ENCODE results near the gene RGS14.
A peak's percentile ranks its signal among the peaks of the same experiment; 100 is the strongest.
"Not testable (repeated sequence)": the region's sequence is repeated elsewhere in the genome, so short reads cannot be mapped to it uniquely, and the experiment has no call there.

RGS14 gene

GRCh38 chr5:177334781-177335700 is 22.7 kb upstream of the RGS14 start:
- no peak for ATAC-seq
- H3K27ac Mint-ChIP-seq: peak overlapping the region; percentile 42
- no peak overlapping the region for H3K4me3 Mint-ChIP-seq
- peaks cover 33% of the 10 kb centered on the region for H3K4me1 Mint-ChIP-seq
- no peaks in the 10 kb centered on the region for H3K9me3 Mint-ChIP-seq
- peaks cover 78% of the 10 kb centered on the region for H3K36me3 Mint-ChIP-seq
- no peaks in the 10 kb centered on the region for H3K27me3 Mint-ChIP-seq

- no peak for ATAC-seq
- Mint-ChIP-seq H3K4me1 (peaks cover 34% of the 10 kb centered on the region), H3K36me3 (peaks cover 73% of the 10 kb centered on the region), H3K9me3 (no peaks in the 10 kb centered on the region), H3K4me3 (no peak overlapping the region), H3K27ac (peak overlapping the region; percentile 42), H3K27me3 (no peaks in the 10 kb centered on the region)
These were observed 22.0 kb upstream of the RGS14 start for GRCh38 chr5:177335701-177336065.

DNA sequence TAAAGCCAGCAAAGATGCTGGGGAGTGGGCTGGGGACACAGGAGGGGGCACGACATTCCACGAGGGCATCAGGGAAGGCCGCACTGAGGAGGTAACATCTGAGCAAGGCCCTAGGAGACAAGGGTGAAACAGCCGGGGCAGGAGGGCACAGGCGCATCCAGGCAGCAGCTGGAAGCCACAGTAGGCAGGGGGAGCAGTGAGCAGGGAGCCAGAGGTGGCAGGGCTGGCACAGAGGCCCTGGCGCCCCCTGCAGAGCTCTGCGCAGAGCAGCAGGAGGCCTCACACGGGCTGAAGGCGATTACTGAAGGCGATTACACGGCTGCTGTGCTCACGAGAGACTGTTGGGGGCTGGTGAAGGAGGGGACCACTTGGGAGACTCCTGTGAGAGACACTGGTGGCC is 21.6 kb upstream of the RGS14 start:
- Mint-ChIP-seq H3K9me3 (no peaks in the 10 kb centered on the region), H3K4me3 (no peak overlapping the region), H3K36me3 (peaks cover 71% of the 10 kb centered on the region), H3K27ac (peak overlapping the region; percentile 42), H3K27me3 (no peaks in the 10 kb centered on the region), H3K4me1 (peaks cover 34% of the 10 kb centered on the region)
- ATAC-seq: no peak

DNA sequence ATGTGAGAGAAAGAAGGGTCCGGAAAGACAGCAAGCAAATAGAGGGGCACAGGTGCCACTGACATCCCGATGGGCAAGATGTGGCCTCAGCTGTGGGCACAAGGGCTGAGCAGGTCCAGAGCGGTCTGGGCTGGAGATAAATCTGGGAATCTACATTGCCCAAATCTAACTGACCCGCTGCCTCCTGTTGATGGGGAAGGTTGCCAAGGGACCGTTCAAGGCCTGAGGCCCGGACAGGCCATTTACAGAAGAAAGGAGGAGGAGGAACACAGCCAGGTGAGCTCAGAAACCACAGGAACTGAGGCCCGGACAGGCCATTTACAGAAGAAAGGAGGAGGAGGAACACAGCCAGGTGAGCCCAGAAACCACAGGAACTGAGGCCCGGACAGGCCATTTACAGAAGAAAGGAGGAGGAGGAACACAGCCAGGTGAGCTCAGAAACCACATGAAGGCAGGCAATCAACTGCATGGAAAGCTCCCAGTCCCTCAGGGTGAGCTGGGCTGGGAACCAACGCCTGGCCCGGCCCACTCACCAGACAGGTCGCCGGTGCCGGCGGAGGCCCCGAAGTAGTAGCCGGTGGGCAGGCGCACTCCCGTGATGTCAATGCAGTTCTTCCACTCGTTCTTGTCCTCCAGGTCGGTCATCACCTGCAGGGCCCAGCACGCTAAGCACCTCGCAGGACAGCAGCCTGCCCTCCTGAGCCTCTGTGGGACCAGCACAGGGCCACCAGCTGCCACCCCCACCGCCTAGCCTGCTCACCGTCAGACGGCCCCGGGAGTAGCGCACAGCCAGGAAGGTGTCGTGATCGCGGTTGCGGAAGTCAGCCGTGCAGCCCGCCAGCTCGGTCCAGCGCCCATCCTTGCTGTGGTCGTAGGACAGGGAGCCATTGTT is 20.9 kb upstream of the RGS14 start:
- Mint-ChIP-seq H3K36me3 (peaks cover 71% of the 10 kb centered on the region), H3K4me1 (peaks cover 34% of the 10 kb centered on the region), H3K27ac (peak overlapping the region; percentile 42), H3K4me3 (no peak overlapping the region), H3K9me3 (no peaks in the 10 kb centered on the region), H3K27me3 (no peaks in the 10 kb centered on the region)
- ATAC-seq: no peak

- Mint-ChIP-seq H3K9me3 (no peaks in the 10 kb centered on the region), H3K36me3 (peaks cover 63% of the 10 kb centered on the region), H3K27me3 (no peaks in the 10 kb centered on the region), H3K4me1 (peaks cover 29% of the 10 kb centered on the region), H3K4me3 (no peak overlapping the region), H3K27ac (no peak overlapping the region)
- ATAC-seq: no peak
These were observed 19.2 kb upstream of the RGS14 start for GRCh38 chr5:177338251-177339106.

DNA sequence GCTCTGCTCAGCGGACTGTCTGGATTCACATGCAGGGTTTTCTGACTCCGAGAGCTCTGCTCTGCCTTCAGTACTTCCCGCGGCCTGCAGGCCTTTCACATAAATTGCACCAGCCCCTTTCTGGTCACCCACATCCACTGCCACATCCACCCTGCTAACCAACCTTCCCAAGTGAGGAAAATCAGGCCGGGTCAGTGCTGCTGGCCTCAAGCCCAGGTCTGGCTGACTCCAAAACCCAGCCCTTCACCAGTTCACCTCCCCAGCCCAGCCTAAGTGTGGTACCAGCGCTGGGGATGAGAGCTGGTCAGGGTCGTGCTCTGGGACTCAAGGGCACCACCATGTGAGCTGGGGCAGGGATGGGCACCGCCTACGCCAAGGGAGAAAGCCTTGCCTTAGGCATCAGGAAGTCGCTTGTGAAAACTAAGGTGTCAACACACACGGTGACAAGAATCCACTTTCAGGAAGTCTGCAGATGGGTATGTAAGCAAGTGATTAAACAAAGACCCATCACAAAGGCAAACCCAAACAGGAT is 18.6 kb upstream of the RGS14 start:
- H3K27ac Mint-ChIP-seq: no peak overlapping the region
- H3K4me3 Mint-ChIP-seq: no peak overlapping the region
- peaks cover 33% of the 10 kb centered on the region for H3K4me1 Mint-ChIP-seq
- no peaks in the 10 kb centered on the region for H3K27me3 Mint-ChIP-seq
- no peaks in the 10 kb centered on the region for H3K9me3 Mint-ChIP-seq
- H3K36me3 Mint-ChIP-seq: peaks cover 60% of the 10 kb centered on the region
- no peak for ATAC-seq

GRCh38 chr5:177343000-177343399 is 14.7 kb upstream of the RGS14 start:
- H3K36me3 Mint-ChIP-seq: peaks cover 40% of the 10 kb centered on the region
- not testable (repeated sequence) for H3K27ac Mint-ChIP-seq

DNA sequence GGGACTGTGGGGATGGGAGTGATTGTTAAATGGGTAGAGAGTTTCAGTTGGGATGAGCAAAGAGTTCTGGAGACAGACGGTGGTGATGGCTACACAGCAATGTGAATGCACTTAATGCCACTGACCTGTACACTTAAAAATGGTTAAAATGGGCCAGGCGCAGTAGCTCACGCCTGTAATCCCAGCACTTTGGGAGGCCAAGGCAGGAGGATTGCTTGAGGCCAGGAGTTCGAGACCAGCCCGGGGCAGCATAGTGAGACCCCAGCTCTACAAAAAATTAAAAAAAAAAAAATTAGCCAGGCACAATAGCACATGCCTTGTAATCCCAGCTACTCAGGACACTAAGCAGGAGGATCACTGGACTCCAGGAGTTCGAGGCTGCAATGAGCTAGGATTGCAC is 13.9 kb upstream of the RGS14 start:
- ATAC-seq: no peak
- Mint-ChIP-seq H3K9me3 (no peaks in the 10 kb centered on the region), H3K4me1 (peaks cover 39% of the 10 kb centered on the region), H3K27me3 (no peaks in the 10 kb centered on the region), H3K36me3 (peaks cover 37% of the 10 kb centered on the region), H3K27ac (no peak overlapping the region), H3K4me3 (no peak overlapping the region)

More at GRCh38 chr5:177343000-177343399, 14.7 kb upstream of the RGS14 start:
- peaks cover 39% of the 10 kb centered on the region for H3K4me1 Mint-ChIP-seq
- not testable (repeated sequence) for H3K4me3 Mint-ChIP-seq, H3K9me3 Mint-ChIP-seq, ATAC-seq, H3K27me3 Mint-ChIP-seq

- Mint-ChIP-seq H3K36me3 (peaks cover 37% of the 10 kb centered on the region), H3K27me3 (no peaks in the 10 kb centered on the region), H3K27ac (no peak overlapping the region), H3K4me3 (no peak overlapping the region), H3K9me3 (no peaks in the 10 kb centered on the region), H3K4me1 (peaks cover 43% of the 10 kb centered on the region)
- ATAC-seq: no peak
These were observed 12.8 kb upstream of the RGS14 start for GRCh38 chr5:177344891-177345290.

- Mint-ChIP-seq H3K4me1 (peaks cover 44% of the 10 kb centered on the region), H3K27me3 (no peaks in the 10 kb centered on the region), H3K4me3 (no peak overlapping the region), H3K27ac (no peak overlapping the region), H3K9me3 (no peaks in the 10 kb centered on the region), H3K36me3 (peaks cover 27% of the 10 kb centered on the region)
- no peak for ATAC-seq
These were observed 10.9 kb upstream of the RGS14 start for GRCh38 chr5:177346820-177347219.

GRCh38 chr5:177347699-177348098 is 10.0 kb upstream of the RGS14 start:
- Mint-ChIP-seq H3K4me1 (peaks cover 48% of the 10 kb centered on the region), H3K4me3 (no peak overlapping the region), H3K27ac (no peak overlapping the region), H3K9me3 (no peaks in the 10 kb centered on the region), H3K36me3 (peaks cover 25% of the 10 kb centered on the region), H3K27me3 (no peaks in the 10 kb centered on the region)
- ATAC-seq: no peak

- H3K27ac Mint-ChIP-seq: no peak overlapping the region
- ATAC-seq: no peak
- peak overlapping the region; percentile 75 for H3K4me3 Mint-ChIP-seq
- peaks cover 19% of the 10 kb centered on the region for H3K36me3 Mint-ChIP-seq
- H3K27me3 Mint-ChIP-seq: no peaks in the 10 kb centered on the region
- H3K9me3 Mint-ChIP-seq: no peaks in the 10 kb centered on the region
- H3K4me1 Mint-ChIP-seq: peaks cover 42% of the 10 kb centered on the region
These were observed 8.4 kb upstream of the RGS14 start for GRCh38 chr5:177349362-177349647.

DNA sequence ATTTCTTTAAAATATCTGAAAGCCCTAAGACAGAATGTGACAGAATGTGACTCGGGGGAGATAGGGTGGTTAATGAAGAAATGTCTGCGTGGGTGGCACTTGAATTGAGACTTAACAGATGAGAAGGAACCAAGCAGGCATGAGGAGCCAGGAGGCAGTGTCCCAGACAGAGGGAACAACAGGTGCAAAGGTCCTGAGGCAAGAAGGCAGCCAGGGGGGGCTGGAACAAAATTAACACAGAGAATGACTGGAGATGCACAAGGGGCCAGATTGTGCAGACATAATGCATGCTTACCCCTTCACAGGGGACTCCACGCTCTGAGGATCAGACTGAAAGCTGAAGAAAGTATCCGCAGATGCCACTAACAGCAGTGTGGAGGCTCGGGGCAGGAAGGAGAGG is 8.0 kb upstream of the RGS14 start:
- no peak for ATAC-seq
- Mint-ChIP-seq H3K27me3 (no peaks in the 10 kb centered on the region), H3K9me3 (no peaks in the 10 kb centered on the region), H3K36me3 (peaks cover 15% of the 10 kb centered on the region), H3K4me3 (peak overlapping the region; percentile 75), H3K27ac (peak overlapping the region; percentile 4), H3K4me1 (peaks cover 47% of the 10 kb centered on the region)

GRCh38 chr5:177350776-177351391 is 6.8 kb upstream of the RGS14 start:
- Mint-ChIP-seq H3K27me3 (no peaks in the 10 kb centered on the region), H3K4me1 (peaks cover 52% of the 10 kb centered on the region)

More at GRCh38 chr5:177350776-177351391, 6.8 kb upstream of the RGS14 start:
- H3K36me3 Mint-ChIP-seq: peaks cover 13% of the 10 kb centered on the region
- peak overlapping the region; percentile 98 for H3K27ac Mint-ChIP-seq
- no peak for ATAC-seq
- no peaks in the 10 kb centered on the region for H3K9me3 Mint-ChIP-seq
- H3K4me3 Mint-ChIP-seq: peak overlapping the region; percentile 91

Measured in stimulated activated memory B cell treated with anti-CD40 and anti-IgM and Interleukin-4, amounts not matched to agents 10 μg/mL and 1 μg/mL and 100 μg/mL, for 72 hours (primary cell).